Aorta (tissue), 5 donors: ENCODE measurements around the gene NCAM1. TPM values are rescaled to one million over a fixed set of nuclear protein-coding genes. Genes with fewer than 3 reads are reported as not detected.

Experiments
- ATAC-seq: fragments of 200-7000 bp; cut with Tn5 transposase; one replicate; pipeline ENCODE4 v1.9.1; 2022; ENCODE audit warnings: moderate library complexity; ENCODE audit not compliant: low FRiP score
- DNase-seq, 2 donors: peaks; one replicate each; pipeline ENCODE4 v3.0.0-alpha.2; 2020
- H3K27ac ChIP-seq, 2 donors: one replicate each; pipeline ENCODE4 v1.5.1; 2013; ENCODE audit warnings: low read length in 2 of 2, mild to moderate bottlenecking in 2 of 2, moderate library complexity in 2 of 2, control low read depth in 1 of 2, inconsistent platforms in 1 of 2, low read depth in 1 of 2
- H3K27me3 ChIP-seq, 2 donors: one replicate each; pipeline ENCODE4 v1.6.1; 2013; ENCODE audit warnings: control low read depth in 1 of 2, low read length in 1 of 2, mild to moderate bottlenecking in 1 of 2, moderate library complexity in 1 of 2; ENCODE audit not compliant: insufficient read depth in 2 of 2, control insufficient read depth in 1 of 2
- H3K36me3 ChIP-seq, 2 donors: one replicate each; pipeline ENCODE4 v1.6.1; 2013; ENCODE audit warnings: control low read depth in 1 of 2, low read length in 1 of 2, mild to moderate bottlenecking in 1 of 2; ENCODE audit not compliant: insufficient read depth in 2 of 2, control insufficient read depth in 1 of 2
- H3K4me1 ChIP-seq, 2 donors: one replicate each; pipeline ENCODE4 v1.6.1; 2013; ENCODE audit warnings: low read length in 2 of 2, control low read depth in 1 of 2, mild to moderate bottlenecking in 1 of 2, moderate library complexity in 1 of 2; ENCODE audit not compliant: insufficient read depth in 2 of 2, control insufficient read depth in 1 of 2
- H3K4me3 ChIP-seq, 2 donors: one replicate each; pipeline ENCODE4 v1.5.1; 2013; ENCODE audit warnings: low read length in 2 of 2, control low read depth in 1 of 2, mild to moderate bottlenecking in 1 of 2
- H3K9me3 ChIP-seq: one replicate; pipeline ENCODE4 v1.6.1; 2013; ENCODE audit warnings: mild to moderate bottlenecking, low read length; ENCODE audit not compliant: control insufficient read depth
- WGBS, 2 donors: extraction: QIAGEN DNeasy Blood & Tissue Kit; methylation state at CpG; one replicate each; pipeline ENCODE4 v1.1.7; 2013; 5-methylcytosine and 5-hydroxymethylcytosine counted together
- intact Hi-C, 2 donors: fragments of 100-400 bp; cut with DNase I; formaldehyde crosslinking; loops; one replicate each; pipeline versions ENCODE4 v1.14.2 to v1.15.0; 2022
- polyA plus RNA-seq, 2 donors: library from polyadenylated mRNA; stranded (reverse); fragments of 200-250 nt; gene quantifications; one replicate each; pipeline ENCODE4 v1.2.3, GENCODE V29; 2013
- total RNA-seq, 2 donors: library from RNA; stranded (reverse); fragmentation: NEBNext Ultra II Directional; extraction: Animal tissue kit (Norgen Biotek cat#: 25700); gene quantifications; one replicate each; pipeline ENCODE4 v1.2.1, GENCODE V29; 2021
- donor health status: healthy with polysubstance abuse.
- donor health status: Bipolar disorder and iron deficiency.
- donor health status: DM: no; HTN: no; CAD: no.
- donor health status: DM: no; HTN: no; CAD: no.
- donor health status: DM: yes; HTN: yes; CAD: no.

The NCAM1 gene
- total and polyA plus RNA-seq, 4 donors, result 1.8 to 19.4 (median 6.1) TPM

- 97 to 99% methylated on average over 1 of the region's 1 CpG for WGBS, 2 donors
- DNase-seq (no peak), ATAC-seq (no peak)
- Histone ChIP-seq H3K4me3 (no peak overlapping the region), H3K27ac (no peak overlapping the region), H3K36me3 (no peaks in the 10 kb centered on the region), H3K9me3 (no peaks in the 10 kb centered on the region), H3K27me3 (no peaks in the 10 kb centered on the region), H3K4me1 (no peaks in the 10 kb centered on the region)
- intact Hi-C loops, result no loop called here
Measured at GRCh38 chr11:113202431-113202830, 241.2 kb downstream of the NCAM1 start.

GRCh38 chr11:113203141-113203753, 242.0 kb downstream of the NCAM1 start:
- DNase-seq, result no peak
- no peaks in the 10 kb centered on the region for H3K9me3 ChIP-seq
- ATAC-seq, result no peak
- WGBS, 2 donors, result 92 to 94% methylated on average over 17 of the region's 17 CpGs
- no peak overlapping the region for H3K4me3 ChIP-seq
- H3K36me3 ChIP-seq, result no peaks in the 10 kb centered on the region
- no peaks in the 10 kb centered on the region for H3K27me3 ChIP-seq
- no peak overlapping the region for H3K27ac ChIP-seq
- intact Hi-C loops, result no loop called here
- H3K4me1 ChIP-seq, result no peaks in the 10 kb centered on the region

GRCh38 chr11:113204280-113204679, 243.1 kb downstream of the NCAM1 start:
- 95% methylated on average over 10 of the region's 10 CpGs for WGBS, 2 donors
- no peak for ATAC-seq

GRCh38 chr11:113213549-113213948, 252.3 kb downstream of the NCAM1 start:
- Histone ChIP-seq H3K4me1 (no peaks in the 10 kb centered on the region), H3K27me3 (no peaks in the 10 kb centered on the region), H3K9me3 (no peaks in the 10 kb centered on the region), H3K4me3 (no peak overlapping the region), H3K27ac (no peak overlapping the region), H3K36me3 (peaks cover 0 to 2% of the 10 kb centered on the region in 2 donors)
- ATAC-seq (no peak), DNase-seq (no peak)
- intact Hi-C loops, result no loop called here
- WGBS, 2 donors, result 78 to 88% methylated on average over 2 of the region's 2 CpGs

More at GRCh38 chr11:113204280-113204679, 243.1 kb downstream of the NCAM1 start:
- intact Hi-C loops, result no loop called here
- Histone ChIP-seq H3K4me3 (no peak overlapping the region), H3K9me3 (no peaks in the 10 kb centered on the region), H3K36me3 (no peaks in the 10 kb centered on the region), H3K4me1 (no peaks in the 10 kb centered on the region), H3K27ac (no peak overlapping the region), H3K27me3 (no peaks in the 10 kb centered on the region)
- DNase-seq, result no peak

- Histone ChIP-seq H3K9me3 (no peaks in the 10 kb centered on the region), H3K36me3 (peaks cover 2% of the 10 kb centered on the region in 2 donors), H3K4me3 (no peak overlapping the region), H3K27me3 (no peaks in the 10 kb centered on the region), H3K27ac (no peak overlapping the region), H3K4me1 (no peaks in the 10 kb centered on the region)
- ATAC-seq (no peak), DNase-seq (no peak)
- 95 to 96% methylated on average over 2 of the region's 2 CpGs for WGBS, 2 donors
- intact Hi-C loops, result no loop called here
Measured at GRCh38 chr11:113222241-113222640, 261.0 kb downstream of the NCAM1 start.

- ATAC-seq (no peak), DNase-seq (no peak)
- Histone ChIP-seq H3K4me1 (no peaks in the 10 kb centered on the region), H3K9me3 (no peaks in the 10 kb centered on the region), H3K27me3 (no peaks in the 10 kb centered on the region), H3K27ac (no peak overlapping the region), H3K4me3 (no peak overlapping the region), H3K36me3 (peaks cover 0 to 2% of the 10 kb centered on the region in 2 donors)
- intact Hi-C loops, result no loop called here
- 94 to 95% methylated on average over 14 of the region's 14 CpGs for WGBS, 2 donors
Measured at GRCh38 chr11:113234888-113235287, 273.7 kb downstream of the NCAM1 start.

GRCh38 chr11:113237261-113237660, 276.0 kb downstream of the NCAM1 start:
- Histone ChIP-seq H3K27me3 (no peaks in the 10 kb centered on the region), H3K9me3 (no peaks in the 10 kb centered on the region), H3K4me3 (no peak overlapping the region), H3K27ac (no peak overlapping the region), H3K36me3 (peaks cover 0 to 2% of the 10 kb centered on the region in 2 donors), H3K4me1 (no peaks in the 10 kb centered on the region)
- intact Hi-C loops, result no loop called here
- no peak for DNase-seq
- WGBS, 2 donors, result 91 to 94% methylated on average over 4 of the region's 4 CpGs
- ATAC-seq, result no peak

GRCh38 chr11:113238721-113239120, 277.5 kb downstream of the NCAM1 start:
- Histone ChIP-seq H3K27ac (no peak overlapping the region), H3K4me1 (no peaks in the 10 kb centered on the region), H3K27me3 (no peaks in the 10 kb centered on the region), H3K9me3 (no peaks in the 10 kb centered on the region), H3K4me3 (no peak overlapping the region), H3K36me3 (peaks cover 0 to 2% of the 10 kb centered on the region in 2 donors)
- intact Hi-C loops, result no loop called here
- ATAC-seq (no peak), DNase-seq (no peak)
- WGBS, 2 donors, result 88 to 98% methylated on average over 5 of the region's 5 CpGs

- H3K4me3 ChIP-seq, result no peak overlapping the region
- no peaks in the 10 kb centered on the region for H3K9me3 ChIP-seq
- H3K27me3 ChIP-seq, result no peaks in the 10 kb centered on the region
- intact Hi-C loops, result no loop called here
- no peak for DNase-seq
- no peaks in the 10 kb centered on the region for H3K4me1 ChIP-seq
- H3K36me3 ChIP-seq, result peaks cover 0 to 2% of the 10 kb centered on the region in 2 donors
- no peak for ATAC-seq
- 85 to 93% methylated on average over 5 of the region's 5 CpGs for WGBS, 2 donors
- no peak overlapping the region for H3K27ac ChIP-seq
Measured at GRCh38 chr11:113240389-113240788, 279.2 kb downstream of the NCAM1 start.
